GM21576 (cell line): ENCODE measurements around the gene LRMDA.

ENCODE experiments used
- ATAC-seq: cut with Tn5 transposase; IDR thresholded peaks from one replicate; pipeline ENCODE4 v1.9.1; 2021; ENCODE audit warnings: mild to moderate bottlenecking, moderate library complexity; ENCODE audit not compliant: unreplicated experiment

The LRMDA gene

GRCh38 chr10:76169246-76169645, 737.8 kb downstream of the LRMDA start:
- no peak for ATAC-seq

- no peak for ATAC-seq
Measured at GRCh38 chr10:76172020-76172419, 740.6 kb downstream of the LRMDA start.

- no peak for ATAC-seq
Measured at GRCh38 chr10:76175533-76176165, 744.2 kb downstream of the LRMDA start.

GRCh38 chr10:76176166-76176550, 744.7 kb downstream of the LRMDA start:
- ATAC-seq, result no peak

- no peak for ATAC-seq
Measured at GRCh38 chr10:76177936-76178335, 746.5 kb downstream of the LRMDA start.

- ATAC-seq, result no peak
Measured at GRCh38 chr10:76178532-76179292, 747.3 kb downstream of the LRMDA start.

- no peak for ATAC-seq
Measured at GRCh38 chr10:76179806-76180205, 748.4 kb downstream of the LRMDA start.

- no peak for ATAC-seq
Measured at GRCh38 chr10:76184647-76185046, 753.2 kb downstream of the LRMDA start.

- no peak for ATAC-seq
Measured at GRCh38 chr10:76185471-76186301, 754.3 kb downstream of the LRMDA start.

GRCh38 chr10:76188216-76188615, 756.8 kb downstream of the LRMDA start:
- ATAC-seq, result no peak

GRCh38 chr10:76190634-76191270, 759.3 kb downstream of the LRMDA start:
- no peak for ATAC-seq

- no peak for ATAC-seq
Measured at GRCh38 chr10:76191336-76191735, 759.9 kb downstream of the LRMDA start.

- no peak for ATAC-seq
Measured at GRCh38 chr10:76192151-76192550, 760.7 kb downstream of the LRMDA start.

GRCh38 chr10:76192694-76193320, 761.4 kb downstream of the LRMDA start:
- ATAC-seq, result no peak

- ATAC-seq, result no peak
Measured at GRCh38 chr10:76195654-76196390, 764.4 kb downstream of the LRMDA start.

GRCh38 chr10:76197293-76197692, 765.9 kb downstream of the LRMDA start:
- no peak for ATAC-seq

GRCh38 chr10:76198287-76199035, 767.0 kb downstream of the LRMDA start:
- no peak for ATAC-seq

- ATAC-seq, result no peak
Measured at GRCh38 chr10:76201962-76202361, 770.5 kb downstream of the LRMDA start.

- ATAC-seq, result no peak
Measured at GRCh38 chr10:76202777-76203176, 771.4 kb downstream of the LRMDA start.
